A549 (cell line): ENCODE data around the gene RAPGEF2. TPM values are rescaled to one million over a fixed set of nuclear protein-coding genes. Genes with fewer than 3 reads are reported as not detected.
"Not testable (repeated sequence)": the region's sequence is repeated elsewhere in the genome, so short reads cannot be mapped to it uniquely, and the experiment has no call there.

Experiments
- ATAC-seq, 2 experiments: fragments of 200-7000 bp in 1 of 2; fragments of >200 bp in 1 of 2; cut with Nextera tagmentation in 1 of 2; cut with Tn5 transposase in 1 of 2; 3 replicates each; pipeline versions ENCODE4 v1.8.0 to v1.9.1; 2018 to 2020; ENCODE audit warnings: mild to moderate bottlenecking in 1 of 2, moderate library complexity in 1 of 2
- CTCF ChIA-PET: fragments of 300-600 bp; sonication (Branson Sonifier 250); formaldehyde crosslinking; extraction: SDS; loops from one replicate; lab custom pipeline; 2021; ENCODE audit warnings: antibody characterized with exemption, inconsistent platforms; lab: Yijun Ruan, JAX
- POLR2A ChIA-PET: fragments of 350-600 bp; formaldehyde crosslinking; extraction: SDS; loops from one replicate; lab custom pipeline; 2021; ENCODE audit warnings: antibody characterized with exemption, inconsistent platforms; lab: Yijun Ruan, JAX
- DNase-seq, 2 experiments: peaks; one replicate each; pipeline versions ENCODE4 v3.0.0 to v3.0.0-alpha.2; 2011 to 2016; ENCODE audit warnings: low read depth in 1 of 2, low spot score in 1 of 2
- FAIRE-seq: peaks from 2 replicates; lab custom pipeline; 2011; peaks lifted over from hg19 to GRCh38; lab: Jason Lieb, UNC
- H3K27ac ChIP-seq, 2 experiments: fragments of >200 bp; sonication (Bioruptor Twin); formaldehyde crosslinking; 3 replicates each; pipeline ENCODE4 v1.5.1; 2016 to 2017
- H3K4me1 ChIP-seq: fragments of >200 bp; sonication (Bioruptor Twin); formaldehyde crosslinking; 3 replicates; pipeline ENCODE4 v1.6.1; 2016
- H3K4me2 ChIP-seq: fragments of >200 bp; sonication (Bioruptor Twin); formaldehyde crosslinking; 3 replicates; pipeline ENCODE4 v1.6.1; 2016
- H3K4me3 ChIP-seq: fragments of >200 bp; sonication (Bioruptor Twin); formaldehyde crosslinking; 3 replicates; pipeline ENCODE4 v1.5.1; 2016
- H3K9me3 ChIP-seq: fragments of >200 bp; sonication (Bioruptor Twin); formaldehyde crosslinking; 3 replicates; pipeline ENCODE4 v1.6.1; 2016
- CBX2 ChIP-seq: fragments of 200-600 bp; sonication (generic); IDR thresholded peaks from 2 replicates; pipeline ENCODE4 v1.6.1; 2016; ENCODE audit warnings: low read depth, mild to moderate bottlenecking, borderline replicate concordance
- CBX8 ChIP-seq: fragments of 200-600 bp; sonication (generic); IDR thresholded peaks from 2 replicates; pipeline ENCODE4 v1.6.1; 2016
- CHD2 ChIP-seq: fragments of 150-350 bp; IDR thresholded peaks from 2 replicates; pipeline ENCODE4 v1.6.1; 2014; ENCODE audit warnings: low read length; ENCODE audit not compliant: partially characterized antibody
- CHD4 ChIP-seq: fragments of 200-600 bp; sonication (generic); IDR thresholded peaks from 2 replicates; pipeline ENCODE4 v1.6.1; 2016; ENCODE audit warnings: antibody characterized with exemption, mild to moderate bottlenecking, borderline replicate concordance
- E2F6 ChIP-seq: IDR thresholded peaks from 2 replicates; pipeline ENCODE4 v1.6.1; 2012; ENCODE audit warnings: low read depth, borderline replicate concordance
- EHMT2 ChIP-seq: fragments of 200-600 bp; sonication (generic); IDR thresholded peaks from 2 replicates; pipeline ENCODE4 v1.6.1; 2016; ENCODE audit warnings: antibody characterized with exemption, low read depth, mild to moderate bottlenecking, moderate library complexity
- ELK1 ChIP-seq: fragments of 150-350 bp; IDR thresholded peaks from 2 replicates; pipeline ENCODE4 v1.6.1; 2014; ENCODE audit warnings: low read depth, mild to moderate bottlenecking, low read length
- EP300 ChIP-seq, 2 experiments: fragments of >200 bp; sonication (Bioruptor Twin); formaldehyde crosslinking; IDR thresholded peaks; 2 replicates in 1 of 2; 3 replicates in 1 of 2; pipeline ENCODE4 v1.6.1; 2016 to 2017
- FOSL2 ChIP-seq, 2 experiments: fragments of 450-650 bp in 1 of 2; fragments of >200 bp in 1 of 2; sonication (Bioruptor Twin) in 1 of 2; formaldehyde crosslinking; IDR thresholded peaks; 2 replicates each; pipeline versions ENCODE4 v1.5.0 to v1.6.1; 2016 to 2020; ENCODE audit warnings: mild to moderate bottlenecking in 1 of 2, moderate library complexity in 1 of 2
- GATA3 ChIP-seq: IDR thresholded peaks from 2 replicates; pipeline ENCODE4 v1.6.1; 2012; ENCODE audit warnings: borderline replicate concordance
- HOXB13 ChIP-seq: fragments of 250-450 bp; sonication (Bioruptor Pico); IDR thresholded peaks from 2 replicates; pipeline ENCODE4 v1.5.0; 2020; ENCODE audit warnings: low read depth, mild to moderate bottlenecking, moderate library complexity
- HOXB5 ChIP-seq: fragments of 250-450 bp; sonication (Bioruptor Pico); IDR thresholded peaks from 2 replicates; pipeline ENCODE4 v1.5.0; 2020; ENCODE audit warnings: mild to moderate bottlenecking, moderate library complexity
- JUNB ChIP-seq: fragments of >200 bp; sonication (Bioruptor Twin); formaldehyde crosslinking; IDR thresholded peaks from 2 replicates; pipeline ENCODE4 v1.6.1; 2016
- KDM5A ChIP-seq: fragments of 200-600 bp; sonication (generic); IDR thresholded peaks from 2 replicates; pipeline ENCODE4 v1.6.1; 2016; ENCODE audit warnings: antibody characterized with exemption, mild to moderate bottlenecking
- MAFK ChIP-seq: fragments of 450-650 bp; IDR thresholded peaks from 2 replicates; pipeline ENCODE4 v1.6.1; 2014; ENCODE audit not compliant: partially characterized antibody
- MYC ChIP-seq: IDR thresholded peaks from 2 replicates; pipeline ENCODE4 v1.6.1; 2012; ENCODE audit warnings: mild to moderate bottlenecking, inconsistent platforms, low read length, improper control_type of control experiment, borderline replicate concordance
- NFE2L2 ChIP-seq: fragments of 150-350 bp; conservative IDR thresholded peaks from 2 replicates; pipeline ENCODE4 v1.6.1; 2014; ENCODE audit warnings: low read length
- NPAS2 ChIP-seq: fragments of 250-450 bp; sonication (Bioruptor Pico); IDR thresholded peaks from 2 replicates; pipeline ENCODE4 v1.8.0; 2022; ENCODE audit warnings: mild to moderate bottlenecking, moderate library complexity, borderline replicate concordance
- NR3C1 ChIP-seq: fragments of >200 bp; sonication (Bioruptor Twin); formaldehyde crosslinking; IDR thresholded peaks from 3 replicates; pipeline ENCODE4 v1.6.1; 2017
- PBX3 ChIP-seq: IDR thresholded peaks from 2 replicates; pipeline ENCODE4 v1.6.1; 2012
- POLR2A ChIP-seq: IDR thresholded peaks from 2 replicates; pipeline ENCODE4 v1.6.1; 2012; ENCODE audit warnings: mild to moderate bottlenecking, low read length
- RAD21 ChIP-seq, 2 experiments: fragments of >200 bp in 1 of 2; sonication (Bioruptor Twin) in 1 of 2; formaldehyde crosslinking in 1 of 2; IDR thresholded peaks in 1 of 2; conservative IDR thresholded peaks in 1 of 2; 2 replicates in 1 of 2; 3 replicates in 1 of 2; pipeline ENCODE4 v1.6.1; 2012 to 2018; ENCODE audit warnings: inconsistent platforms in 1 of 2
- RARB ChIP-seq: fragments of 250-450 bp; sonication (Bioruptor Pico); IDR thresholded peaks from 2 replicates; pipeline ENCODE4 v1.8.0; 2021; ENCODE audit warnings: mild to moderate bottlenecking, moderate library complexity
- SMC3 ChIP-seq: fragments of >200 bp; sonication (Bioruptor Twin); formaldehyde crosslinking; IDR thresholded peaks from 3 replicates; pipeline ENCODE4 v1.6.1; 2018; ENCODE audit warnings: inconsistent platforms
- ZSCAN20 ChIP-seq: fragments of 250-450 bp; sonication (Bioruptor Pico); IDR thresholded peaks from 2 replicates; pipeline ENCODE4 v1.8.0; 2022; ENCODE audit warnings: mild to moderate bottlenecking, moderate library complexity
- WGBS: methylation state at CpG from one replicate; pipeline ENCODE4 v1.1.6; 2017; ENCODE audit errors: missing lambda C conversion rate; 5-methylcytosine and 5-hydroxymethylcytosine counted together
- polyA plus RNA-seq, 4 experiments: library from polyadenylated mRNA; depleted of rRNA in 3 of 4; stranded (reverse); fragments of >200 nt; fragmentation: RNase III in 1 of 4; extraction: RNeasy Plus Mini Kit Qiagen cat#74134 plus additional on column Dnase treatment in 1 of 4; gene quantifications; 2 replicates in 3 of 4; 3 replicates in 1 of 4; pipeline ENCODE4 v1.2.3, GENCODE V29; 2011 to 2017

The RAPGEF2 gene
- polyA plus RNA-seq, 2 of the 4 experiments (the other 2 are of a cell fraction) = 10.7 to 31.8 TPM

GRCh38 chr4:159378056-159378616 lies 275.3 kb downstream of the RAPGEF2 start:
- FAIRE-seq (no peak), DNase-seq (no peak), ATAC-seq (no peak)
- ChIA-PET POLR2A (no interaction called here), CTCF (no interaction called here)
- Histone ChIP-seq H3K27ac (no peak overlapping the region), H3K4me3 (no peak overlapping the region), H3K9me3 (no peaks in the 10 kb centered on the region), H3K4me2 (no peak overlapping the region), H3K4me1 (no peaks in the 10 kb centered on the region)
- TF ChIP-seq ELK1 = no peak
- no peak for TF ChIP-seq CHD4
- no peak for TF ChIP-seq PBX3
- no peak for TF ChIP-seq EP300 (IDR thresholded peaks at IDR 0.05)
- TF ChIP-seq FOSL2 (IDR thresholded peaks at IDR 0.05) = no peak
- no peak for TF ChIP-seq FOSL2 (CRISPR knock-in tag; IDR thresholded peaks at IDR 0.05)
- no peak for TF ChIP-seq GATA3
- TF ChIP-seq NR3C1 = no peak
- no peak for TF ChIP-seq NFE2L2
- no peak for TF ChIP-seq HOXB5 (CRISPR knock-in tag)
- TF ChIP-seq MYC = no peak
- no peak for TF ChIP-seq POLR2A
- no peak for TF ChIP-seq ZSCAN20 (CRISPR knock-in tag)
- no peak for TF ChIP-seq RAD21 (conservative IDR thresholded peaks at IDR 0.05 in 1 of 2, IDR thresholded peaks at IDR 0.05 in 1 of 2)
- TF ChIP-seq JUNB = no peak
- no peak for TF ChIP-seq CBX8
- no peak for TF ChIP-seq CBX2
- TF ChIP-seq EHMT2 = no peak
- no peak for TF ChIP-seq E2F6
- no peak for TF ChIP-seq HOXB13
- WGBS = 80% methylated on average over 5 of the region's 28 CpGs

- POLR2A ChIA-PET, H3K4me1 ChIP-seq: not testable (repeated sequence)
Measured at GRCh38 chr4:159379064-159379463, 276.2 kb downstream of the RAPGEF2 start.

GRCh38 chr4:159379836-159380235 lies 277.0 kb downstream of the RAPGEF2 start:
- H3K4me1 ChIP-seq = no peaks in the 10 kb centered on the region
- H3K4me3 ChIP-seq = no peak overlapping the region
- CTCF ChIA-PET = no interaction called here
- 72% methylated on average over 2 of the region's 2 CpGs for WGBS
- ATAC-seq (no peak), DNase-seq (no peak), FAIRE-seq (no peak)
- H3K4me2 ChIP-seq = no peak overlapping the region
- TF ChIP-seq RARB (no peak), CHD2 (no peak), KDM5A (no peak), SMC3 (no peak), MAFK (no peak), NPAS2 (CRISPR knock-in tag) (no peak)
- H3K9me3 ChIP-seq = no peaks in the 10 kb centered on the region
- POLR2A ChIA-PET = no interaction called here
- no peak overlapping the region for H3K27ac ChIP-seq

More at GRCh38 chr4:159379064-159379463, 276.2 kb downstream of the RAPGEF2 start:
- H3K4me2 ChIP-seq, ATAC-seq, H3K27ac ChIP-seq, H3K4me3 ChIP-seq, H3K9me3 ChIP-seq, FAIRE-seq, DNase-seq, CTCF ChIA-PET: not testable (repeated sequence)
- WGBS = 93% methylated on average over 10 of the region's 10 CpGs
